Skeletal muscle cell (primary cell): Measurements from ENCODE around the gene FAM53C.

Source experiments
- DNase-seq: peaks from one replicate; pipeline ENCODE4 v3.0.0-alpha.2; 2010; ENCODE audit warnings: low read depth
- H3K4me3 ChIP-seq: 2 replicates; pipeline ENCODE4 v1.5.1; 2011; ENCODE audit warnings: low read depth, mild to moderate bottlenecking, control low read depth, low read length, moderate library complexity

FAM53C gene

DNA sequence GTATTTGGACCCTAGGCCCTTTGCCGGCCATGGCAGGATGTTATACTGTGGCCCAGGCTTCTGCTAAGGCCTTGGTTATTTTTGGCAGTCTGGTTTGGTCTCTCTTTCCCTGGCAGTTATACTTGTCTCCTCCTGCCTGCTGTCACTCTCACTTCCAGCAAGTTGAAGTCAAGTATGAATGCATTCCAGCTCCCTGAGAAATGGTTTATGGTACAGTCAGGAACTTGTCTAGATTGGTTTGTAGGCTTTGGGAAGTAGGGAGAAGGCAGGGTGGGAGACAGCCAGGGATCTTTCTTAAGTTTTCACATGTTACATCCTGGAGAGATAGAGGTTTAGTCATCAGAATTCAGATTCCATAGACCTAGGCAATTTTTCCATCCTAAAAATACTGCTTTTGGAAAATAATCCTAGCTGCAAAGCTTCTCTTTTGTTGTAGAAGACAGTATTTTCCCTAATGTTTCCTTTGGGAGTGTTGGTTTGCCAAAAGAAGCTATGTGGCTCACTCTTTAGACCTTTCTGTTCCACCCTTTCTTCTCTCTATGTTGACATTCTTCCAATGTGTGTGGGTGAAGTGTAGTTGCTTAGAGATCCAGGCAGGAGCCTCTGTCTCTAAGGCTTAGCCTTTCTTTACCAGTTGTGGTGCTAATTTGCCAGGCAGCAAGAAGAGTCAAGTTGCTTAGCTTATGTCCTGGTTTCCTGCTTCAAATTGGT lies 11.9 kb downstream of the FAM53C start:
- DNase-seq: peak; percentile 59
- no peak overlapping the region for H3K4me3 ChIP-seq

DNA sequence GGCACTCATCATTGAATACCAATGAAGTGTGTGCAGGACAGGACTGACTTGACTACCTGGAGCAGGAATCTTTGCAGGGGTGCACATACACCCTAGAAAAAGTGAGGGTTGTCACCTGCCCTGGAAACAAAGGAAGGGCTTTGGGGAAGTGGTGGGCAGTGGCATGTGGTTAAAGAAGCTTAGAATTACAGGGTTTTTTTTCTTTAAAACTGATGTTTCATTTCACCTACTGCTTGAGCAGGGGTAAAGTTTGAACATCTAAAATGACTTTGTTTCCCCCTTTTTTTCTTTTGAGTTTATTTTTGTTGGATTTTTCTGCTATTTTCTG lies 12.5 kb downstream of the FAM53C start:
- no peak overlapping the region for H3K4me3 ChIP-seq
- no peak for DNase-seq

DNA sequence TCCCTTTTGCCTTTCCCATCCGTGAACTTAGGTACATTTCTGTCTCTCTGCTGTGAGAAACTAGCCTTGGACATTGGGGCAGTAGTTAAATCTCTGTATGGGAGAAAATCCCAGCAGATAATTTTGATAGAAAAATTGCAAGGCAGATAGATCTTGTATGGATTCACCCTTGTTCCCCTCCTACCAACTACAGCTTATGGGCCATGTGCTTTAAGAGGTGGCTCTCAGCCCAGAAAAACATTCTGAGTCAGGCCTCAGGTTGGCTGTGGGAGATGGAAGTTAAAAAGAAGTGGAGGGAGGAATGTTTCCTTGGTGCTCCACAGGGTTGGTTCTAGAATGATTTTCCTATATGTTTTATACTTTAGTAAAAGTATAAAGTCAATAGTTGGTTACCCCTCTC lies 13.0 kb downstream of the FAM53C start:
- DNase-seq: peak; percentile 75
- no peak overlapping the region for H3K4me3 ChIP-seq

DNA sequence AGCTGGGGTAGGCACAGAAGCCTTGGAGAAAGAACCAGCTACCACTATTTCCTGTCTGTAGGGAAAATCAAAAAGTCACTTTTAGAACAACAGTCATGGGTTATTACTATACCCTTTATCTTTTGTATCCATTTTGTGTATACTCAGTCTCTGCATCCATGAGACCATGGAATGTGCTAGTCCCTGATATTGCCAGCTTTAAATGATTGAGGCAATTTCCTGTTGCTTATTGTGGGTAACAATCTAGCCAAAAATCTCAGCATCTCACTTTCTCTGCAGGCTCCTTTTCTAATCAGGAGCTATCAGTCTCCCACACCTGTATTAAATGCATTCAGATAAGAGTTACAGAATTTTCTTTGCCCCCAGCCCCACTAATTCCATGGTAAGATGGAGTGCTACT lies 13.5 kb downstream of the FAM53C start:
- H3K4me3 ChIP-seq: no peak overlapping the region

DNA sequence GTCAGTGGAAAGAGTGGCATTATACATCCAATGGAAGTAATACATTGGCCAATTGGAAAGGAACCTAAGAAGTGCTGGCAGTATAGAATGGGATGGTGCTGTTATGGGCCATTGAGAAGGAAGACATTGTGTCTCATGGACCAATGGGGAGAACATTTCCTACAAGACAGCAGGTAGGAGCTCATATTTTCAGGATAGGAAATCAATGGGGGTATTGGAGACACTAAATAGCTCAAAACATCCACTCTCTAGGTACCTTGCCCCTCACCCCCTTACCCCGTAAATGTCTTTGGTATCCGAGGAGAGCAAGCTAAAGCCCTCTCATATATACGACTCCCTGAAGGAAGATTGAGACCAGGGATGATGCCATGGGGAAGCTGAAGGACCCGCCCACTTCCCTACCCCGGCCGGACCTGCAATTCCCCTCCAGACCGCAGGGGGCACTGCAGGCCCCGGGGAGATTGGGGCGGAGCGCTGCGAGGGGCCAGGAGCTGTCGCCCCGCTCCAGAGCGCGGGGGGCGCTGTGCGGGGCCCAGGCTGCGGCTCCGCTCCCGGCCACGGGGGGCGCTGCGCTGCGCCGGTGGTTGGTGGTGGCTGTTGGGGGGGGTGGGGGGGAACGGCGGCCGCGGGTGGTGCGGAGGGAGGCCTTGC lies 14.1 kb downstream of the FAM53C start, which contains the start of gene KDM3B:
TSS of gene KDM3B (plus strand) at position 615 of the 651 bp plus-strand sequence. CDS start 111 bp downstream, outside the sequence.
- peak; percentile 50 for DNase-seq
- peak within 1 kb of the TSS; percentile 86 for H3K4me3 ChIP-seq

More for the DNA sequence above, 13.5 kb downstream of the FAM53C start:
- DNase-seq: no peak

DNA sequence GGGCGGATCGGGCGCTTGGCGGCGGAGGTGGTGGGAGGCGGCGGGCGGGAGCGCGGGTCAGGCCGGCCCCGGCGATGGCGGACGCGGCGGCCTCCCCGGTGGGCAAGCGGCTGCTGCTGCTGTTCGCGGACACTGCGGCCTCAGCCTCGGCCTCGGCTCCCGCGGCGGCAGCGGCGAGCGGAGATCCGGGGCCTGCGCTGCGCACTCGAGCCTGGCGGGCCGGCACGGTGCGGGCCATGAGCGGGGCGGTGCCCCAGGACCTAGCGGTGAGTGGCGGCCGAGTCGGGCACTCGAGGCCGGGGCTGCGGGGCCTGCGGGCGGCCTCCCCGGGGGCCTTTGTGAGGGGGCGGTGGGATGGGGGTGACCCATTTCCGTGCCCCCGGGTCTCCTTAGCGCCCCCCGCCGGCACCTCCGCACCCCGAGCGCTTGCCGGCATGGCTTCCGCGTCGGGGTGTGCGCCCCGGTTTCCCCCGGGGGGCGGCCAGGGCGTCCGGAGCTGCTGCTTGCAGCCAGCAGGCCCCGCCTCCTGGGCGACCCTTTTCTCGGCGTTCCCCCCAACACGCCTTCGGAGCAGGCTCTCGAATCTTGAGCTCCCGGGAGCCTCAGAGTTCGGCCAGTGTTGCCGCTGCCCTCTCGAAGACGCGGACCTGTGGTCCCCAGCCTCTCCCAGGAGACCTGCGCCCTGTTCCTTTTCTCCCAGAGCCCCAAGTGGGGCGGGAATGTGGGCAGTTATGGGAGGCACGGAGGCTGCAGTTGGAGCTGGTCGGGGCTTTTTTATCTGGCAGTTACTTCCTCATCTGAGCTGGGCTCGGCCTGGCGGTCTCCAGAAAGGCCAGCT lies 14.9 kb downstream of the FAM53C start:
- no peak for DNase-seq
- peak overlapping the region; percentile 86 for H3K4me3 ChIP-seq

DNA sequence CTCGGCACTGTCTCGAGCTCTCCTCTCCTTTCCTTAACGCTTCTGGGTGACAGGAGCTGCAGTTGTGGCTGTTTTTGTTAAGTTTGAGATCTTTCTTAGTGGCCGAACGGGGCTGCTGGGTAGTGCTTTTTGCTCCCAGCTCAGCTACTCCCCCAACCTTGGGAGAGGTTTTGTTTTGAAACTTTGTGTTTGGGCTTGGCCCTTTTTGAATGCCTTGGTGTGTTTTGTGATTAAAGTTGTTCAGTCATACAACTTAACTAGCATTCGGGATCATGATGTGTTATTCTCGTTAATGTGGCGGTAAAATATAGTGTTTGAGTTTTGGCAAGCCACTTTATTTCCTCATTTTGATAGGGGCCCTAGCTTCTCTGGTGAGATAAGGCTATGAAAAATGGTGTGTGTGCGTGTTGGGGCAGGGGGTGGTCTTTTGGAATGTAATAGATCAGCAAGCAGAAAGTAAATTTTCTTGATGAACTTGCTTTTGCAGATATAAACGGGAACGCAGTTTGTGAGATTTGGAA lies 15.6 kb downstream of the FAM53C start:
- no peak for DNase-seq

DNA sequence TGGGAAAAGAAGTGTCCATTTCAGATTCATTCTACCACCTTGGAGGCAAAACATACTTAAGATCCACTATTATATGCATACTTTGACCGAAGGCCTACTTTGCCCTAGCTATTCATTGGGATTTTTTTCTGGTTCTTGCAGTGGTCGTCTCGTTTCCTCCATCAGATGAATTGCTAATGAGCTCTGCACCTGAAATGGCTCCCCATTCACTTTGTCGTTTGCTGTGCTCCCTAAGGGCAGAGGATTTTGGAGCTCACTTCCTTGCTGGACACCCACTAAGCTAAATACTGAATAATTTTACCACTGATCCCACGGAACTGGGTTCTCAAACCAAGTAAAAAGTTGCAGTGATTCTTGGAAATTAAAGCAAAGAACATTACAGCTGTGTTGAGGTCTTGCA lies 16.3 kb downstream of the FAM53C start:
- H3K4me3 ChIP-seq: peak overlapping the region; percentile 86

More for the DNA sequence above, 15.6 kb downstream of the FAM53C start:
- peak overlapping the region; percentile 86 for H3K4me3 ChIP-seq

DNA sequence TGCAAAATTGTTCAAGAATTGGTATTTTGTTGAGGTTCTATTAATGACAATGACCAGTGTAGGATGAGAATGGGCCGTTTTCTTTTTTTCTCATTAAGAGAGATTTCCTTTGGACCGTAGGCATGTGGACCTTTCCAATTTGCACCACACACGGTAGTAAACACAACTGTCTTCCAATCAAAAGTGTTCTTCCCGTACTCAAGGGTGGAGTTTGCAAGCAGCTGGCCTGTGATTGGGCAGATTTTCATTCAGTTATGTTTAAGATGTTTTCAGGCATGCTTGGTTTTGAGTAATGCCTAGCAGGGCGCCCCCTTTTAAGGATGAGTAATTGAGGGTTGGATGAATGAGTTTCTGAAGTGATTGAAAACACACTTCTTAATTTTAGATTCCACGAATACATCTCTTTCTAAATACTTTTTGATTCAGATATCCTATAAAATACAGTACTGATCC lies 16.9 kb downstream of the FAM53C start:
- H3K4me3 ChIP-seq: no peak overlapping the region
- DNase-seq: peak; percentile 45

More for the DNA sequence above, 16.3 kb downstream of the FAM53C start:
- no peak for DNase-seq

DNA sequence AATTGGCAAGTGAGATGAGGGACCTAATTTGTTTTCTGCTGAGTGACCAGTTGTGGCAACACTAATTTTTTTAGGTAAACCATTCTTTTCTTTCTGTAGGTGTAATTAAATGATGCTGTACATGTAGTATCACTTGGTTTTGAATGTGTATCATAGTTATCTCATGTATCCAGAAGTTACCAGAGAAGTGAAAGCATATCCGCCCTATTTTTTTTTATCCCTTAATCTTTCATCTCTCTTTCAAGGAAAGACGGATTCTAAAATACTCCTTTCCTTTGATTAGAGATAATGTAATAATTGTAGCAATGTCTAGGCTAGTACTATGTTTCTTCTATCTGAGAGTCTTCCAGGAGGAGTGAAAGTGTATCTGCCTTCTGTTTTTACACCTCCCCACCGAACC lies 21.6 kb downstream of the FAM53C start:
- no peak for DNase-seq

DNA sequence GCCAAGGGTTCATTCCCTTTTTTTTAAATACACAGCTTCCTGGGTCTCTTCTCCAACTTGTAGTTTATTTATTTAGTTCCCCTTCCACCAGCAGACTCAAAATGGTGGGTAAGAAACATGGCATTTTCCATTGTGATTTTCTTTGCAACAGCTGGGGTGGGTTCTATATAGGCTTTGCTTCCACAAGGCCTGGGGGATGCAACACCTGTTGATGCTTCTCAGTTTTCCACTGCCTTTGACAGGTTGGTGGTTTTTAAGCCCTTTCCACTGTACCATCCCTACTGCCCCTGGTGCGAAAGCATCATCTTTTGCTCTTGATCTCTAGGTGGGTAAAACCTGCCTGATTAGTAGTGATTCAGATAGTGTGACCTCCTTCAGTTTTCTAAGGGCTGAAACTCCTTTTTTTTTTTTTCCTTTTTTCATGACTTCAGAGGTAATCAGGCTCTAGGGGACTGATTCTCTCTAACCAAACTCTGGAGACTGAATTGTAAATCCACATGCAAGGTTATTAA lies 22.9 kb downstream of the FAM53C start:
- no peak for DNase-seq
- no peak overlapping the region for H3K4me3 ChIP-seq

More for the DNA sequence above, 21.6 kb downstream of the FAM53C start:
- H3K4me3 ChIP-seq: no peak overlapping the region

DNA sequence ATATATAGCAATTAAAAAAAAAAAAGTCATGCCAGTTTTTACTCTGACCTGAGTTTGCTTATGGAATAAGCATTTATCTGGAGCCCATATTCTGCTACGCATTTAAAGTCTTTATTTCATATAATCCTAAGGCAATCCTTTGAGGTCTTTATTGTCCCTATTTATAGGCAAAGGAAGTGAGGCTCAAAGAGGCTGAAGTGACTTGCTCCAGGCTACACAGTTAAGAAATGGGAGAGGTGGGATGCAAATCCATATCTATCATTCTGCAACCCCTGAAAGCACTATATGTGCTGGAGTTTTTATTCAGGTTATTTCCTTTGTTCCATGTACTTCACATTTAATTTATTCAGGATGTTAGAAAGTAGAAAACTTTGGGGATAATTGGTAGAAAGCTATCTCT lies 26.5 kb downstream of the FAM53C start:
- DNase-seq: no peak
- H3K4me3 ChIP-seq: no peak overlapping the region

DNA sequence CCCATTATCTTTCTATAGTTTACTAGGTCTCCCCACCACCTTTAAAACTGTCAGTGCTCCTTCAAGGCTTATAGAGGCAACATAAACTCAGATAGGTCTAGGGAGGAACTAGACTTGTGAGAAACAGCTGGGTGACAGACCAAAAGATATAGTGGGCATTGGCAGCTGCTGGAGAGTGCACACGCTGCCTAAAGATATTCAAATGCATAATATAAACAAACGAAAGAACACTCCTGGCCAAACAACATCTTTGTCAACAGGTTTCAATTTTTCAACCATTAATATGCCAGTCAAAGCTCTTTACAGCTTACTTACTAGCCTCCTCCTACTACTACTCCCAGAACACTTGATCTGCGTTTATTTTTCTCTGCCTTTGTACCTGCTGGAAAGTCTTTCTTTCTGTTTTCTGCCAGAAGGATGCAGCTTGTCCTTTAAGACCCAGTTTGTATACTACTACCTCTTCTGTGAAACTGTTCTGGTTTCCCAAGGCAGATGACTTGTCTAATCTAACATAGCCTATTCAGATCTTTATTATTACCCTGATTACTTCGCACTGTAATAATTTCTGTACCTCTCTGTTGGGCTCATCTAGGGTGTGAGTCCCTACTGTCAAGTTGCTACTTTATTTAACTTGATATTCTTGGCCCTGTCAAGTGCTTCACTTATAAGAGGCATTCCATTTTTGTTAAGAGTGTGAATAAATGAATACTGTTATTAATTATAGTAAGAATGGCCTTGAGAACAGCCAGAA lies 28.7 kb downstream of the FAM53C start:
- no peak overlapping the region for H3K4me3 ChIP-seq
- DNase-seq: no peak

DNA sequence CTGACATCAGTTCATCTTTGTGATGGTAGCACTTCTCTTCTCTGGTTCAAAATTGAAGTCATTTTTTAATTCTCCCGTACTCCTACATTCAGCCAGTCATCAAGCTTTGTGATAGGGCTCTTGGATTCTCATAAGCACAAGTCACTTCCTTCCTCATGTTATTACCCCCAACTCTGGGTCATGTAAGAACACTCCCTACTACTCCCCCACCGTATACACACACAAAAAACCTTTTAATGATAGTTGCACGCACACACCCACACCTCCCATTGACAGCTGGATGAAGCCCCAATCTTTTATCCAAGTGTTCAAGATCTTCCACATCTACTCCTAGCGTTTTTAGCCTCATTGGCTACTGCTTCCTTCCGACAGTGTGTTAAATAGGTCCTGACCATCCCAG lies 31.2 kb downstream of the FAM53C start:
- no peak overlapping the region for H3K4me3 ChIP-seq
- no peak for DNase-seq

DNA sequence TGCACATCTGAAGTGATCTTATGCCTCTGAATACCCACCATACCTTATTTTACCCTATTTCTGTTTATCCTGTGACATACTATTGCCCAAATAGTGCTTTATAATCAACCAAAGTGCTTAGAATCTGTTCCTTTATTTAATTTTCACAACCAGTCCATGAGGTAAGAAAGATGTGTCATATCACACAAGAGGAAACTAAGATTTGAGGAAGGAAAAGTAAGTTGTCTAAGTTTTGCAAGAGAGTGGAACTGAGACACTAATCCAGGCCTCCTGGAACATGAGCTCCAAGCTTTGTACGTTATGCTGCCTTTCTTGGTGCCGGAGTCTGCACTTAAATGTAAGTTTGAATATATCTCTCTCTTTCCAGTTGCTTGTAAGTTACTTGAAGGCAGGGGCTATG lies 31.6 kb downstream of the FAM53C start:
- no peak for DNase-seq
- H3K4me3 ChIP-seq: no peak overlapping the region

DNA sequence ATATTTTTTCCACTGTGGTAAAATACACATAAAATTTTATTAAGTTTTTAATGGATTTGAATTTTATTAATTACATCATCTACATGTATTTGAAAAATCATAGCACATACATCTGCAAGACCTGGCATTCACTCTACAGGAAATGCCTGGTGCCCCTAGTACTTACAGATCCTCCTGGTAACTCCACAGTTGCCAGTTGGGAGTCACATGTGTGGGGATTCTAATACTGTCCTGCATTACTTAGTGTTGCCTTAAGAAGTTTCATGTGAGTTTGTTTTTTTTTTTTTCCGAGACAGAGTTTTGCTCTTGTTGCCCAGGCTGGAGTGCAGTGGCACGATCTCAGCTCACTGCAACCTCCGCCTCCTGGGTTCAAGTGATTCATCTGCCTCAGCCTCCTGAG lies 32.5 kb downstream of the FAM53C start:
- H3K4me3 ChIP-seq: no peak overlapping the region
- no peak for DNase-seq

DNA sequence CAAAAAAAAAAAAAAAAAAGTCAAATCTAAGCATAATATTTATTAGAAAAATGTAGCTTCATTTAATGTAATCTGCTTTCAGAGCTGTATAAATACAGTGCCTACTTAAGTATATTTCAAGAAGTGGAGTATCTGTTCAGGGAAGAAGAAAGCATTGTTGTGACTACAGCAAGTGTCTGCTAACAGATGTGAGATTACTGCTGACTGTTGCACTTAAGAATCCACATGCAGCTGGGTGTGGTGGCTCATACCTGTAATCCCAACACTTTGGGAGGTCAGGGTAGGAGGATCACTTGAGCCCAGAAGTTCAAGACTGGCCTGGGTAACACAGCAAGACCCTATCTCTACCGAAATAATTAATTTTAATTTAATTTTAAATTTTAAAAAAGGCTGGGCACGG lies 33.4 kb downstream of the FAM53C start:
- no peak overlapping the region for H3K4me3 ChIP-seq
- DNase-seq: no peak

DNA sequence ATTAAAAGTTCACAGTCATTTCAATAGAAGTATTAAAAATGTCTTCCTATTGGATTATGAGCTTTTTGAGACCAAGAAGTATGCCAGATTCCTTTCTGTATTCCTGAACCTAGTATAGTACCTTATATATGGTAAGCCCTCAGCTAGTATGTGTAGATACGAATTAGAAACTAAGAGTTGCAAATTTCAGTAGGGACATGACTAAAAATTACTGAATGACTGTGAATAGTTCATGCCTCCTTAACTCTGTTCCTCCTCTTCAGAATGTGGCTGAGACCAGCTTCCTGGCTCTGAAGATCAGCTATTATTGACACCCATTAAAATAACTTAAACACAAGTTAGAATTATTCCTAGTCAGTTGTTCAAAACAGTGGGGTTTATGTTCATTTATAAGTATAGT lies 34.2 kb downstream of the FAM53C start:
- H3K4me3 ChIP-seq: no peak overlapping the region
- DNase-seq: no peak

DNA sequence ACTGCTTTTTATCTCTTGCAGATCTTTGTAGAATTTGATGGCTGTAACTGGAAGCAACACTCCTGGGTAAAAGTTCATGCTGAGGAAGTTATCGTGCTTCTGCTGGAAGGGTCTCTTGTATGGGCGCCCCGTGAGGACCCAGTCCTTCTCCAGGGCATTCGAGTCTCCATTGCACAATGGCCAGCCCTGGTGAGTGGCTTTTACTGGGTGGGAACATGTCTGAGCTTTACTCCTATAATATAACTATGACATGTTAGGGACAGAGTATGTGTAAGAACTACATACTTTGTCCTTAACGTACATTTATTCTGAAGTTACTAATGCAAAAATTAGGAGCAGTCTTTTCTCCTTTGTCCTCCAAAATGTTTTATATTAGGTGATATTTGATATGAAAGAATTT lies 34.6 kb downstream of the FAM53C start:
- no peak for DNase-seq
- H3K4me3 ChIP-seq: no peak overlapping the region
